GM12801 (cell line): ENCODE results near the gene DTX3.

Experiments
- TF ChIP-seq, protein P1 (sequence below): IDR thresholded peaks from one replicate; pipeline ENCODE4 v1.5.1; 2011; ENCODE audit warnings: control low read depth; ENCODE audit not compliant: insufficient read length; ENCODE audit errors: extremely low read depth

DTX3 gene

GRCh38 chr12:57631566-57632072 lies 27.0 kb downstream of the DTX3 start:
- TF ChIP-seq, protein P1, sequence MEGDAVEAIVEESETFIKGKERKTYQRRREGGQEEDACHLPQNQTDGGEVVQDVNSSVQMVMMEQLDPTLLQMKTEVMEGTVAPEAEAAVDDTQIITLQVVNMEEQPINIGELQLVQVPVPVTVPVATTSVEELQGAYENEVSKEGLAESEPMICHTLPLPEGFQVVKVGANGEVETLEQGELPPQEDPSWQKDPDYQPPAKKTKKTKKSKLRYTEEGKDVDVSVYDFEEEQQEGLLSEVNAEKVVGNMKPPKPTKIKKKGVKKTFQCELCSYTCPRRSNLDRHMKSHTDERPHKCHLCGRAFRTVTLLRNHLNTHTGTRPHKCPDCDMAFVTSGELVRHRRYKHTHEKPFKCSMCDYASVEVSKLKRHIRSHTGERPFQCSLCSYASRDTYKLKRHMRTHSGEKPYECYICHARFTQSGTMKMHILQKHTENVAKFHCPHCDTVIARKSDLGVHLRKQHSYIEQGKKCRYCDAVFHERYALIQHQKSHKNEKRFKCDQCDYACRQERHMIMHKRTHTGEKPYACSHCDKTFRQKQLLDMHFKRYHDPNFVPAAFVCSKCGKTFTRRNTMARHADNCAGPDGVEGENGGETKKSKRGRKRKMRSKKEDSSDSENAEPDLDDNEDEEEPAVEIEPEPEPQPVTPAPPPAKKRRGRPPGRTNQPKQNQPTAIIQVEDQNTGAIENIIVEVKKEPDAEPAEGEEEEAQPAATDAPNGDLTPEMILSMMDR: no peak

- TF ChIP-seq, protein P1: no peak
These were observed 27.7 kb downstream of the DTX3 start for GRCh38 chr12:57632073-57632957.

- TF ChIP-seq, protein P1: no peak
These were observed 28.6 kb downstream of the DTX3 start, which contains the start of gene B4GALNT1 for GRCh38 chr12:57632958-57633840. Gene B4GALNT1 (minus strand): TSS chr12:57633201. CDS start chr12:57632132, 1,069 bp downstream.

- TF ChIP-seq, protein P1: no peak
These were observed 32.7 kb downstream of the DTX3 start for GRCh38 chr12:57637364-57637763.

- TF ChIP-seq, protein P1: no peak
These were observed 33.5 kb downstream of the DTX3 start for GRCh38 chr12:57638096-57638495.

GRCh38 chr12:57640175-57641042 lies 35.8 kb downstream of the DTX3 start:
- TF ChIP-seq, protein P1: no peak
